ENCODE data around the gene EHBP1L1.
"Not testable (repeated sequence)": the region's sequence is repeated elsewhere in the genome, so short reads cannot be mapped to it uniquely, and the experiment has no call there.

The EHBP1L1 gene

DNA sequence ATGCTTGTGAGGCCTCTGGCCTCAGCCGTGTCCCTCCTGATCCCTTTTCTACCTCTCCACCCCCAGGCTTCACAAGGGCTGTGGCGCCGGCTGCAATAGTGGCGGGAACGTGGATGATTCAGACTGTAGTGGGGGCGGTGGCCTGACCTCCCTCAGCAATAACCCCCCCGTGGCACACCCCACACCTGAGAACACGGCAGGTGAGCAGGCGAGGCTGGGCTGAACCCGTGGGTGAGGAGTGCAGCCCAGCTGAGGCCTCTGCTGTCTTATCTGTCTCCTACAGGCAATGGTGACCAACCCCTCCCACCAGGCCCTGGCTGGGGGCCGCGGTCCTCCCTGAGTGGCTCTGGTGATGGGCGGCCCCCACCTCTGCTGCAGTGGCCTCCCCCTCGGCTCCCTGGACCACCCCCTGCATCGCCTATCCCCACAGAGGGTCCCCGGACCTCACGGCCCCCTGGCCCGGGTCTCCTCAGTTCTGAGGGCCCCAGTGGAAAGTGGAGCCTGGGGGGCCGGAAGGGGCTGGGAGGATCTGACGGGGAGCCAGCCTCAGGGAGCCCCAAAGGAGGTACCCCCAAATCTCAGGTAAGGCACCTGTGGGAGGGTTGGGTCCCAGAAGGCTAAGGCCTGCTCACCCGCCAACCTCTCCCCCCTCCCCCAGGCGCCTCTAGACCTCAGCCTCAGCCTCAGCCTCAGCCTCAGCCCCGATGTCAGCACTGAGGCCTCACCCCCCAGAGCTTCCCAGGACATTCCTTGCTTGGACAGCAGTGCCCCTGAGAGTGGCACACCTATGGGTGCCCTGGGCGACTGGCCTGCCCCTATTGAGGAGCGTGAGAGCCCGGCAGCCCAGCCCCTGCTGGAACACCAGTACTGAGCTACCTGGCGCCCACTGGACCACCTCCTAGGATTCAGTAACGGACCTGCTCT is 60.5 kb downstream of the EHBP1L1 start:
- no peak for DNase-seq

GRCh38 chr11:65637032-65637557 is 61.2 kb downstream of the EHBP1L1 start:
- no peak for DNase-seq

GRCh38 chr11:65637794-65638419 is 62.1 kb downstream of the EHBP1L1 start, which contains the start of gene SIPA1:
Gene SIPA1 (plus strand): TSS chr11:65638101. CDS start chr11:65640922, 2,821 bp downstream.
- DNase-seq, result peak; percentile 84

DNA sequence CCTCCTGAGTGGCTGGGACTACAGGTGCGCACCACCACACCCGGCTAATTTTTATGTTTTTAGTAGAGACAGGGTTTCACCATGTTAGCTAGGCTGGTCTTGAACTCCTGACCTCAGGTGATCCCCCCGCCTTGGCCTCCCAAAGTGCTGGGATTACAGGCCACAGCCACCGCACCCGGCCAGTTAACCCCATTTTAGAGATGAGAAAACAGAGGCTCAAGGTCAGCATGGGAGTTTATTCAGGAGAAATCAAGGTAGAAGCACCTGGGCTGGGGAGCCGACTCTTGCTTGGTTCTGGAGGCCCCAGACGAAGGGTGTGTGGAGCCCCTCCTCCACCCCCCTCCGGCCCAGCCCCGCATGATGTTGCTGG is 63.4 kb downstream of the EHBP1L1 start:
- not testable (repeated sequence) for DNase-seq

DNA sequence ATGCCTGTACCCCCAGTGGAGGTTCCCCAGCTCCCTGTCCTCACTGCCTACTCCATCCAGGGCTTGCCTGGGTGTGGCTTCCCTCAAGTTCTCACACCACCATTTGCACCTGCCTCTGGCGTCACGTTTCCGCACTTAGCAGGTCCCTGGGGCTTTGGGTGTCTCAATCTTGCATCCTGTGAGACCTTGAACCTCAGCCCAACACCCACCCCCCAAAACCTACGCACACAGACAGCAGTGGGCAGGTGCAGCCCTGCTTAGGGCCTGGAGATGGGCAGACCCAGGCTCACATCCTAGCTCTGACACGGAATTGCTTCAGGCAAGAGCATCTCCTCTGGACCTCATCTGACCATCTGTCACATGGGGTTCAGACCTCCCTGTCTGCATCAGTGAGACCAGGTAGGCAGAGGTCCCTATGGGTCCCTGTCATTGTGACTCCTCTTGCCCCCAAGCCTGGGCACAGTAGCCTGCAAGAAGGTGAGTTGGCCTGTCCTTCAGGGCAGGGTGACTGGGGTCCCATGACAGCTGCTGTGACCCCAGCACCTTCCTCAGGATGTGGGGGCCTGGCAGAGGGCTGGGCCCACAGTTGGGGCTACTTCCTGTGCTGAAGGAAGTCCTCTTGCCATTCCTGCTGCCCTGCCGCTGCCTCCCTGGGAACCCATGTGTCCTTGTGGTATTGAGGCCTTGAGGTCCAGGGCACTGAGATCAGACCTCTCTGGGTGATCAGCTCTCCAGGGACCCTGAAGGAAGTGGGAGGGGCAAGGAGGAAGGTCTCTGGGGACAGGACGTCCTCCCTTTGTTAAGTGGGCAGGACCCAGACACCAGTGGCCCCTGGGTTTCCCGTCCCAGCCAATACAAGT is 64.0 kb downstream of the EHBP1L1 start:
- DNase-seq, result no peak

GRCh38 chr11:65640483-65641296 is 64.8 kb downstream of the EHBP1L1 start:
- DNase-seq, result no peak

GRCh38 chr11:65641297-65642013 is 65.6 kb downstream of the EHBP1L1 start:
- DNase-seq, result no peak

All from right kidney (tissue), 1 donor.